OCI-LY3 (cell line): ENCODE data around the gene SLC2A4RG.

ENCODE experiments used
- H2AFZ ChIP-seq: fragments of 200-600, 300-600 bp; shearing (Covaris generic); 2 replicates; pipeline ENCODE4 v1.6.0; 2014; ENCODE audit warnings: antibody characterized with exemption, low read depth, low read length
- H3K27ac ChIP-seq: fragments of 200-600, 300-600 bp; sonication (generic); 2 replicates; pipeline ENCODE4 v1.5.1; 2014; ENCODE audit warnings: mild to moderate bottlenecking, low read length, moderate library complexity, mixed read lengths
- H3K27me3 ChIP-seq: fragments of 200-600, 300-600 bp; sonication (generic); 2 replicates; pipeline ENCODE4 v1.6.1; 2014; ENCODE audit warnings: low read depth, low read length, mixed read lengths
- H3K36me3 ChIP-seq: fragments of 200-600, 300-600 bp; sonication (generic); replicated peaks from 2 replicates; pipeline ENCODE3; 2014; ENCODE audit warnings: low read depth, low read length, mixed read lengths
- H3K4me1 ChIP-seq: fragments of 300-600, 200-600 bp; sonication (generic); 2 replicates; pipeline ENCODE4 v1.6.1; 2014; ENCODE audit warnings: low read length, mixed read lengths
- H3K4me2 ChIP-seq: fragments of 200-600, 300-600 bp; sonication (generic); 2 replicates; pipeline ENCODE4 v1.6.1; 2014; ENCODE audit warnings: low read length, mixed read lengths
- H3K4me3 ChIP-seq: fragments of 300-600, 200-600 bp; sonication (generic); 2 replicates; pipeline ENCODE4 v1.5.1; 2014; ENCODE audit warnings: antibody characterized with exemption, mild to moderate bottlenecking, low read length, moderate library complexity
- H3K79me2 ChIP-seq: fragments of 300-600, 200-600 bp; shearing (Covaris generic); 2 replicates; pipeline ENCODE4 v1.6.1; 2014; ENCODE audit warnings: mild to moderate bottlenecking, low read length, mixed read lengths
- H3K9ac ChIP-seq: fragments of 300-600, 200-600 bp; shearing (Covaris generic); 2 replicates; pipeline ENCODE4 v1.6.0; 2014; ENCODE audit warnings: mild to moderate bottlenecking, low read length, moderate library complexity
- H3K9me3 ChIP-seq: fragments of 200-600, 300-600 bp; shearing (Covaris generic); 2 replicates; pipeline ENCODE4 v1.6.1; 2014; ENCODE audit warnings: low read length, mixed read lengths; ENCODE audit not compliant: insufficient read depth
- H4K20me1 ChIP-seq: fragments of 200-600, 300-600 bp; sonication (generic); 2 replicates; pipeline ENCODE4 v1.6.1; 2016; ENCODE audit warnings: low read length, mixed read lengths; ENCODE audit not compliant: insufficient read depth
- EZH2phosphoT487 ChIP-seq: fragments of 200-600 bp; shearing (Covaris generic); IDR thresholded peaks from 2 replicates; pipeline ENCODE4 v1.6.1; 2018; ENCODE audit warnings: antibody characterized with exemption, mixed run types, low read depth
- TF ChIP-seq, protein P1 (sequence below): fragments of 200-600, 300-600 bp; sonication (generic); IDR thresholded peaks from 2 replicates; pipeline ENCODE4 v1.5.1; 2014; ENCODE audit warnings: antibody characterized with exemption, low read length, low read depth

SLC2A4RG gene

GRCh38 chr20:63698739-63699465 lies 40.7 kb upstream of the SLC2A4RG start:
- H3K9me3 ChIP-seq, result no peaks in the 10 kb centered on the region

GRCh38 chr20:63699466-63700198 lies 39.9 kb upstream of the SLC2A4RG start:
- Histone ChIP-seq H2AFZ (no peak overlapping the region), H3K4me1 (peaks cover 26% of the 10 kb centered on the region), H3K4me3 (peak overlapping the region; percentile 34; the same call in 1 of the 2 replicates), H3K9ac (peak overlapping the region; percentile 45; the same call in 1 of the 2 replicates), H3K4me2 (peak overlapping the region; percentile 57), H4K20me1 (no peaks in the 10 kb centered on the region), H3K27ac (peak overlapping the region; percentile 48), H3K36me3 (no peaks in the 10 kb centered on the region), H3K9me3 (no peaks in the 10 kb centered on the region), H3K27me3 (no peaks in the 10 kb centered on the region), H3K79me2 (no peaks in the 10 kb centered on the region)
- TF ChIP-seq EZH2phosphoT487, result no peak
- TF ChIP-seq, protein P1, sequence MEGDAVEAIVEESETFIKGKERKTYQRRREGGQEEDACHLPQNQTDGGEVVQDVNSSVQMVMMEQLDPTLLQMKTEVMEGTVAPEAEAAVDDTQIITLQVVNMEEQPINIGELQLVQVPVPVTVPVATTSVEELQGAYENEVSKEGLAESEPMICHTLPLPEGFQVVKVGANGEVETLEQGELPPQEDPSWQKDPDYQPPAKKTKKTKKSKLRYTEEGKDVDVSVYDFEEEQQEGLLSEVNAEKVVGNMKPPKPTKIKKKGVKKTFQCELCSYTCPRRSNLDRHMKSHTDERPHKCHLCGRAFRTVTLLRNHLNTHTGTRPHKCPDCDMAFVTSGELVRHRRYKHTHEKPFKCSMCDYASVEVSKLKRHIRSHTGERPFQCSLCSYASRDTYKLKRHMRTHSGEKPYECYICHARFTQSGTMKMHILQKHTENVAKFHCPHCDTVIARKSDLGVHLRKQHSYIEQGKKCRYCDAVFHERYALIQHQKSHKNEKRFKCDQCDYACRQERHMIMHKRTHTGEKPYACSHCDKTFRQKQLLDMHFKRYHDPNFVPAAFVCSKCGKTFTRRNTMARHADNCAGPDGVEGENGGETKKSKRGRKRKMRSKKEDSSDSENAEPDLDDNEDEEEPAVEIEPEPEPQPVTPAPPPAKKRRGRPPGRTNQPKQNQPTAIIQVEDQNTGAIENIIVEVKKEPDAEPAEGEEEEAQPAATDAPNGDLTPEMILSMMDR, result no peak

More at GRCh38 chr20:63698739-63699465, 40.7 kb upstream of the SLC2A4RG start:
- Histone ChIP-seq H3K36me3 (no peaks in the 10 kb centered on the region), H3K4me3 (peak overlapping the region; percentile 34), H3K79me2 (no peaks in the 10 kb centered on the region), H3K27ac (peak overlapping the region; percentile 48), H4K20me1 (no peaks in the 10 kb centered on the region), H3K9ac (peak overlapping the region; percentile 45; the same call in 1 of the 2 replicates), H3K27me3 (no peaks in the 10 kb centered on the region), H2AFZ (no peak overlapping the region), H3K4me2 (peak overlapping the region; percentile 57), H3K4me1 (peaks cover 26% of the 10 kb centered on the region)
- TF ChIP-seq EZH2phosphoT487, result no peak
- TF ChIP-seq, protein P1, result no peak

DNA sequence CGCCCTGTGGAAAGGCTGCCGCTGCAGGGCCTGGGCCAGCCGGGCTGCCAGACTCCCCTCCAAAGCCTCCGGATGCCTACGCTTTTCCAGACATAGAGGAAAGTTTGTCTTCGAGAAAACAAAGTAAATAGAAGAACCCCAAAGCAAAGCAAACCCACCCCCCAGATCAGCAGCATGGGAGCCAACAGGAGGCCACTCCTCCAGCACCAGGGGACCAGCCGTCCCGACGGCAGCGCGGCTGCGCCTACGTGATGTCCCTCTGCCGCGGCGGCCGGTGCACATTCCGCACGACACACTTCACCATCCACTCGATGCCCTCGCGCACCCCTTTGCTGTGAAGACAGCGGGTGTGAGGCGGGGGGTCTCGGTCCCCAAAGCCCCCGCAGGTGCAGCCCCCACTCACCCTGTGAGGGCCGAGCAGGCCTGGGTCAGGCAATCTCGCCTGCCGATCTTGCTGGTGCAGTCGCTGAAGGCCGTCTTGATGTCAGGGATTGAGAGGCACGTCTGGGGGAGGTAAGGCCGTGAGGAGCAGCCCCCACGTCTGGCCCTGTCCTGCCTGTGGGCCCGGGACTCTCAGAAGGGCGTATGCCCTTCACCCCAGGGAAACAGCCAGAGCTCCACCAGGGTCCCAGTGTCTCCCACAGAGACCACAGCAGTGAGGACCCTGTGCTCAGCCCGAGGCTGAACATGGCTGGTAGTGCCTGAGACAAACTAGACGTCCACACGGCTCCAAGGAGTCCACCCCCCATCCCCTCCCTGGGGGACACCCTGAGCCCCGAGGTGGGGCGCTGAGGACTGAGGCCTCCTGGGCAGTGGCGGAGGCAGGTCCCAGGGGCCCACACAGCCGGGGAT lies 39.2 kb upstream of the SLC2A4RG start:
- H3K36me3 ChIP-seq, result peaks cover 7% of the 10 kb centered on the region
- TF ChIP-seq EZH2phosphoT487, result no peak
- H3K4me2 ChIP-seq, result no peak overlapping the region
- H3K4me3 ChIP-seq, result no peak overlapping the region
- H3K27me3 ChIP-seq, result no peaks in the 10 kb centered on the region
- H2AFZ ChIP-seq, result no peak overlapping the region
- H3K27ac ChIP-seq, result no peak overlapping the region
- peaks cover under 1% of the 10 kb centered on the region; the same call in 1 of the 2 replicates for H3K79me2 ChIP-seq
- no peaks in the 10 kb centered on the region for H3K9me3 ChIP-seq
- no peaks in the 10 kb centered on the region for H4K20me1 ChIP-seq
- peaks cover 26% of the 10 kb centered on the region for H3K4me1 ChIP-seq
- H3K9ac ChIP-seq, result no peak overlapping the region

- H3K4me2 ChIP-seq, result no peak overlapping the region
- no peak overlapping the region for H3K4me3 ChIP-seq
- no peaks in the 10 kb centered on the region for H4K20me1 ChIP-seq
- H3K79me2 ChIP-seq, result peaks cover 6% of the 10 kb centered on the region
- no peaks in the 10 kb centered on the region for H3K27me3 ChIP-seq
- TF ChIP-seq, protein P1, result no peak
- H2AFZ ChIP-seq, result no peak overlapping the region
- no peak overlapping the region for H3K9ac ChIP-seq
- H3K9me3 ChIP-seq, result no peaks in the 10 kb centered on the region
- H3K4me1 ChIP-seq, result peaks cover 26% of the 10 kb centered on the region
- peaks cover 13% of the 10 kb centered on the region for H3K36me3 ChIP-seq
- no peak overlapping the region for H3K27ac ChIP-seq
These were observed 38.6 kb upstream of the SLC2A4RG start for GRCh38 chr20:63701051-63701328.
